ENCODE measurements around the gene FADS2. TPM values are rescaled to one million over a fixed set of nuclear protein-coding genes. Genes with fewer than 3 reads are reported as not detected.

The FADS2 gene
- polyA plus RNA-seq, 3 donors from 2014 or later: 21.9 to 28.7 (median 22.0) TPM

- peak overlapping the region; percentile 74 to 88 (median 81) for H3K4me3 Mint-ChIP-seq
- no peaks in the 10 kb centered on the region for H3K36me3 Mint-ChIP-seq
- H3K4me1 Mint-ChIP-seq: peaks cover 5 to 6% of the 10 kb centered on the region in 2 donors
- no peaks in the 10 kb centered on the region for H3K9me3 Mint-ChIP-seq
- peak; percentile 22 to 26 (median 24) for DNase-seq
- peaks cover 0 to 9% (median 0%) of the 10 kb centered on the region in 3 donors for H3K27me3 Mint-ChIP-seq (ENCODE audit: low read depth in 3 of 3)
- H3K27ac Mint-ChIP-seq: peak overlapping the region in 2 of 6 donors; percentile 35 to 82
Measured at GRCh38 chr11:61890529-61891330, 62.6 kb downstream of the FADS2 start.

GRCh38 chr11:61891331-61892084 lies 63.4 kb downstream of the FADS2 start, which contains the start of gene FADS3:
Gene FADS3, minus strand, starts transcription at chr11:61891545. Its CDS starts 164 bp downstream, at chr11:61891381.
- no peaks in the 10 kb centered on the region for H3K9me3 Mint-ChIP-seq
- peak; percentile 59 to 63 (median 61) for DNase-seq
- H3K27ac Mint-ChIP-seq: peak within 1 kb of the TSS in 5 of 6 donors; percentile 17 to 82 (median 49)

GRCh38 chr11:61892085-61892370 lies 63.9 kb downstream of the FADS2 start:
- Mint-ChIP-seq H3K4me3 (peak overlapping the region; percentile 57 to 85 (median 80)), H3K4me1 (peaks cover 5 to 6% of the 10 kb centered on the region in 2 donors), H3K27ac (peak overlapping the region in 2 of 6 donors; percentile 20 to 71), H3K36me3 (no peaks in the 10 kb centered on the region), H3K9me3 (no peaks in the 10 kb centered on the region), H3K27me3 (ENCODE audit: low read depth in 3 of 3) (peaks cover 0 to 9% (median 0%) of the 10 kb centered on the region in 3 donors)
- DNase-seq: no peak

More at GRCh38 chr11:61891331-61892084, 63.4 kb downstream of the FADS2 start, which contains the start of gene FADS3:
- Mint-ChIP-seq H3K4me3 (peak within 1 kb of the TSS; percentile 80 to 88 (median 81)), H3K4me1 (peaks cover 5 to 6% of the 10 kb centered on the region in 2 donors), H3K36me3 (no peaks in the 10 kb centered on the region), H3K27me3 (ENCODE audit: low read depth in 3 of 3) (peaks cover 0 to 9% (median 0%) of the 10 kb centered on the region in 3 donors)

GRCh38 chr11:61893981-61894380 lies 65.9 kb downstream of the FADS2 start:
- H3K4me1 Mint-ChIP-seq: peaks cover 6% of the 10 kb centered on the region in 2 donors
- H3K4me3 Mint-ChIP-seq: peak overlapping the region in 2 of 5 donors; percentile 3 to 8
- DNase-seq: no peak
- peaks cover 0 to 11% (median 0%) of the 10 kb centered on the region in 3 donors for H3K27me3 Mint-ChIP-seq (ENCODE audit: low read depth in 3 of 3)
- no peaks in the 10 kb centered on the region for H3K36me3 Mint-ChIP-seq
- H3K27ac Mint-ChIP-seq: peak overlapping the region in 3 of 6 donors; percentile 53 to 78 (median 71)
- no peaks in the 10 kb centered on the region for H3K9me3 Mint-ChIP-seq

- Mint-ChIP-seq H3K27ac (no peak overlapping the region), H3K27me3 (ENCODE audit: low read depth in 3 of 3) (peaks cover 3 to 14% (median 5%) of the 10 kb centered on the region in 3 donors), H3K4me1 (peaks cover 11% of the 10 kb centered on the region in 2 donors), H3K4me3 (no peak overlapping the region), H3K36me3 (no peaks in the 10 kb centered on the region), H3K9me3 (no peaks in the 10 kb centered on the region)
- DNase-seq: no peak
Measured at GRCh38 chr11:61895046-61895717, 67.1 kb downstream of the FADS2 start.

- peaks cover 11% of the 10 kb centered on the region in 2 donors for H3K4me1 Mint-ChIP-seq
- no peak for DNase-seq
Measured at GRCh38 chr11:61895718-61896059, 67.6 kb downstream of the FADS2 start.

GRCh38 chr11:61896665-61897386 lies 68.7 kb downstream of the FADS2 start:
- Mint-ChIP-seq H3K4me1 (peaks cover 8 to 11% of the 10 kb centered on the region in 2 donors), H3K27ac (no peak overlapping the region), H3K4me3 (no peak overlapping the region), H3K9me3 (no peaks in the 10 kb centered on the region), H3K27me3 (ENCODE audit: low read depth in 3 of 3) (peaks cover 3 to 13% (median 8%) of the 10 kb centered on the region in 3 donors), H3K36me3 (no peaks in the 10 kb centered on the region)
- DNase-seq: no peak

More at GRCh38 chr11:61895718-61896059, 67.6 kb downstream of the FADS2 start:
- H3K27ac Mint-ChIP-seq: no peak overlapping the region
- no peaks in the 10 kb centered on the region for H3K9me3 Mint-ChIP-seq
- H3K27me3 Mint-ChIP-seq (ENCODE audit: low read depth in 3 of 3): peaks cover 3 to 14% (median 5%) of the 10 kb centered on the region in 3 donors
- no peaks in the 10 kb centered on the region for H3K36me3 Mint-ChIP-seq
- H3K4me3 Mint-ChIP-seq: no peak overlapping the region

- no peak overlapping the region for H3K4me3 Mint-ChIP-seq
- peak; percentile 56 to 65 (median 57) for DNase-seq
- H3K4me1 Mint-ChIP-seq: peaks cover 5 to 8% of the 10 kb centered on the region in 2 donors
- peaks cover 3 to 11% (median 8%) of the 10 kb centered on the region in 3 donors for H3K27me3 Mint-ChIP-seq (ENCODE audit: low read depth in 3 of 3)
- H3K36me3 Mint-ChIP-seq: no peaks in the 10 kb centered on the region
- no peaks in the 10 kb centered on the region for H3K9me3 Mint-ChIP-seq
- H3K27ac Mint-ChIP-seq: peak overlapping the region in 1 of 6 donors; percentile 61
Measured at GRCh38 chr11:61897387-61898246, 69.5 kb downstream of the FADS2 start.

- peaks cover 5 to 6% of the 10 kb centered on the region in 2 donors for H3K4me1 Mint-ChIP-seq
- no peak overlapping the region for H3K4me3 Mint-ChIP-seq
- no peaks in the 10 kb centered on the region for H3K36me3 Mint-ChIP-seq
- H3K9me3 Mint-ChIP-seq: no peaks in the 10 kb centered on the region
- peaks cover 3 to 11% (median 8%) of the 10 kb centered on the region in 3 donors for H3K27me3 Mint-ChIP-seq (ENCODE audit: low read depth in 3 of 3)
- no peak overlapping the region for H3K27ac Mint-ChIP-seq
- no peak for DNase-seq
Measured at GRCh38 chr11:61898247-61898582, 70.1 kb downstream of the FADS2 start.

- Mint-ChIP-seq H3K4me1 (peaks cover 5 to 6% of the 10 kb centered on the region in 2 donors), H3K27ac (peak overlapping the region in 4 of 6 donors; percentile 6 to 76 (median 50)), H3K36me3 (no peaks in the 10 kb centered on the region), H3K4me3 (peak overlapping the region in 3 of 5 donors; percentile 2 to 45 (median 17)), H3K9me3 (no peaks in the 10 kb centered on the region), H3K27me3 (ENCODE audit: low read depth in 3 of 3) (peaks cover 3 to 9% (median 8%) of the 10 kb centered on the region in 3 donors)
- DNase-seq: peak; percentile 87 to 89 (median 88)
Measured at GRCh38 chr11:61899146-61899841, 71.2 kb downstream of the FADS2 start.

- H3K9me3 Mint-ChIP-seq: no peaks in the 10 kb centered on the region
- peaks cover 3 to 8% (median 6%) of the 10 kb centered on the region in 3 donors for H3K27me3 Mint-ChIP-seq (ENCODE audit: low read depth in 3 of 3)
- peaks cover 5 to 6% of the 10 kb centered on the region in 2 donors for H3K4me1 Mint-ChIP-seq
- no peaks in the 10 kb centered on the region for H3K36me3 Mint-ChIP-seq
- H3K27ac Mint-ChIP-seq: no peak overlapping the region
- no peak for DNase-seq
- no peak overlapping the region for H3K4me3 Mint-ChIP-seq
Measured at GRCh38 chr11:61900251-61900650, 72.2 kb downstream of the FADS2 start.

- H3K4me1 Mint-ChIP-seq: peaks cover 5 to 6% of the 10 kb centered on the region in 2 donors
- no peak for DNase-seq
- no peak overlapping the region for H3K27ac Mint-ChIP-seq
- peaks cover 3 to 8% (median 6%) of the 10 kb centered on the region in 3 donors for H3K27me3 Mint-ChIP-seq (ENCODE audit: low read depth in 3 of 3)
- no peaks in the 10 kb centered on the region for H3K36me3 Mint-ChIP-seq
- H3K9me3 Mint-ChIP-seq: no peaks in the 10 kb centered on the region
- no peak overlapping the region for H3K4me3 Mint-ChIP-seq
Measured at GRCh38 chr11:61901397-61901796, 73.3 kb downstream of the FADS2 start.
